HG03175 (cell line): ENCODE measurements around the gene CDH6.

Source experiments
- ATAC-seq: cut with Tn5 transposase; IDR thresholded peaks from one replicate; pipeline ENCODE4 v1.9.1; 2021; ENCODE audit warnings: mild to moderate bottlenecking, moderate library complexity; ENCODE audit not compliant: unreplicated experiment

Gene CDH6

GRCh38 chr5:31196309-31196708, 2.8 kb downstream of the CDH6 start:
- no peak for ATAC-seq

- no peak for ATAC-seq
These were observed 3.7 kb downstream of the CDH6 start for GRCh38 chr5:31197183-31197582.

GRCh38 chr5:31204958-31205357, 11.5 kb downstream of the CDH6 start:
- ATAC-seq, result no peak

- ATAC-seq, result no peak
These were observed 14.6 kb downstream of the CDH6 start for GRCh38 chr5:31208043-31208442.

DNA sequence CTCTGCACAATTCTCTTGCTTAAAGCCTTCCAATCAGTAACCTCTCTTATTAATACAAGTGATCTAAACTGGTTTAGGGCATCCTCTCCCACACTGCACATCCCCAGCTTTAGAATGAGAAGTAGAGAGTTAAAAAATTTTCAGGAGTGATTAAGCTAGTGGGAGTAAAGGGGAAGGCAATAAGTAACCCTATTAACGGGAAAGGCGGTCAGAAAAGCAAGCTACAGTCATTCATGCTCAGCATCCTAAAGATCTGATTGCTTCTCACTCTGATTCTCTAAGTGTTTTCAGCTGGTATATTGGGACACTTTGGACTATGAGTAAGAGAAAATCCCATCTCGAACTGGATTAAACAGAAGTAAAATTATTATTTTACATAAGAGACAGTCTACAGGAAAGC, 15.8 kb downstream of the CDH6 start:
- no peak for ATAC-seq

DNA sequence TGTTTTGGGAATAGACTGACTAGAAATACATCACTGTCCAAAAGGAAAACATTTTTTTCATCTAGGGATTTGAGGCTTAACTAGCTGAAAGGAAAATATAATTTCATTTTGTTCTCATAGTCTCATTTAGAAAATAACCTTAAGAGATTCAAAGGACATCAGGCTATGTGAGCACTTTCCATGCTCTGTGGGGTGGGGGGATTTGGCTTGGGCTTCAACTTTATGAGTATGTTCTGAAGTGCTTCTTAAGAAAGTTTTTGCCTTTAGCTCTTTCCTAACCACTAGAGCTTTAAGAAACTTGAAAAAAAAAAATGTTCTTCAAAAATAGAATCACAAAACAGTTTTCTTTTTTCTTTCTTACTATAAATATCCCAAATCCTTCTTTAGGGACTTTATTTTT, 17.6 kb downstream of the CDH6 start:
- ATAC-seq, result no peak

DNA sequence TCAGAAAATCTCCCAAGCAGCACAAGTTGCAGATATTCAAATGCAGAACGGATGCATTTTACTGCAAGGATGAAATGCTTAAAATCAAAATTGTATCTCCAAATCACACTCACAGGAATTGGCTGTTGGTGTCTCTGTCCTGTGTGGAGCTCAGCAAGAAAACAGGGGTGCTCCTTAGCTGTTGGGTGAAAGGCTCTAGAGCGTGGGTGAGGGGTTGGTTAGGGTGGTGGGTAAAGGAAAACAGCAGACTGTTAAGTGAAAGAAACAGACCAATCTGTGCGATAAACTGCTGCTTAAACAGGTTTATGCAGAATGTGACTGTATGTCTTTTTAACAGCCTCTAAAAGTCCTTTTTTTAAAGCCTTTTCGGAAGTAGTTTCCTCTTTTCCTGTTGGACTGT, 19.8 kb downstream of the CDH6 start:
- ATAC-seq, result no peak

- ATAC-seq, result no peak
These were observed 20.2 kb downstream of the CDH6 start for GRCh38 chr5:31213705-31214121.

GRCh38 chr5:31214229-31214628, 20.7 kb downstream of the CDH6 start:
- no peak for ATAC-seq

GRCh38 chr5:31215236-31215635, 21.8 kb downstream of the CDH6 start:
- no peak for ATAC-seq

DNA sequence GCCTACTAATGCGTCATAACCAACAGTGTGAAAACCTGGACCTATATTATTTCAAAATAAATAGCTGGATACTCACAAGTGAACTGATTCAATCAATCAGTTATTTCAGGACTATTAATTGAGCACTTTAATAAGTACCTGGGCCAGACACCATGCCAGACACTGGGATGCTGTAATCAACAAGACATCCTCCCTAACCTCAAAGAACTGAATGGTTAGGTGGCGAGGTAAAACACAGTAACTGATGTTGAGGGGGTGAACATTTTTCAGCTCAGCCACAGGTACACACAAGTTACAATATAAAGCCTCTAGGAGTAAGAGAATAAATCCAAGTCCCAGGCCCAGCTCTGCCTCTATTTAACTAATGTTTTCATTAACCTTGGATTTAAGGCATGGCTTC, 24.0 kb downstream of the CDH6 start:
- no peak for ATAC-seq

DNA sequence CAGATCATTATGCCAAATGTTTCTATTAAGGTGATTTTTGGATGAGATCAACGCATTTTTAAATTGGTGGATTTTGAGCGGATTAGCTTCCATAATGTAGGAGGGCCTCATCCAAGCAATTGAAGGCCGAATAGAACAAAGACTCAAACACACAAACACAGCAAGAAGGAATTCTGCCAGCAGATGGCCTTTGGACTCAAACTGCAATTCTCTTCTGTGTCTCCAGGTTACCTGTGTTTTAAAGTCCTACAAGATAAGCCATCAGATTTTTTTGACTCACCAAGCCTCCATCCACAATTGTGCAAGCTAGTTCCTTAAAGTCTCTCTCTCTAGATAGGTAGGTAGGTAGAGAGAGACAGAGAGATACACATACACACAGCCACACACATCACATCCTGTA, 25.5 kb downstream of the CDH6 start:
- ATAC-seq, result no peak

GRCh38 chr5:31221001-31221400, 27.5 kb downstream of the CDH6 start:
- no peak for ATAC-seq

GRCh38 chr5:31225118-31225517, 31.6 kb downstream of the CDH6 start:
- no peak for ATAC-seq

GRCh38 chr5:31225613-31226012, 32.1 kb downstream of the CDH6 start:
- no peak for ATAC-seq

GRCh38 chr5:31226651-31227050, 33.2 kb downstream of the CDH6 start:
- ATAC-seq, result no peak

DNA sequence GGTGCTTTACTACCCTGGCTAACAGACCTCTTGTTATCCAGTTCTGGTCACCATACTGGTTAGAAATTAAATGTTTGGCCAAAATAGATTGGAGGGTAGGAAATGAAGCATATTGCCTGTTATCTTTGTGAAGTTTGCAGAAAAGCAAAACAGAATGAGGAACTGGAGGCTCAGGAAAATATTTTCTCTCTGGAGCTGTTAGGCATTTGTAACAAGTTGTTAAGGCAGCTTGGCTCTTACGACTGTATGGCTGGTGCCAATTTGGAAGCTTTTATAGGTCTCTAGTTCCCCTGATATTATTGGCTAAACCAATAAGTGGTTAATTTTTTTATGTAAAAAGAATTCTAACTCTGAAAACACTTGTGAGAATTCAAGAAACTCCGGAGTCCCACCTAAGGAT, 35.8 kb downstream of the CDH6 start:
- ATAC-seq, result no peak

DNA sequence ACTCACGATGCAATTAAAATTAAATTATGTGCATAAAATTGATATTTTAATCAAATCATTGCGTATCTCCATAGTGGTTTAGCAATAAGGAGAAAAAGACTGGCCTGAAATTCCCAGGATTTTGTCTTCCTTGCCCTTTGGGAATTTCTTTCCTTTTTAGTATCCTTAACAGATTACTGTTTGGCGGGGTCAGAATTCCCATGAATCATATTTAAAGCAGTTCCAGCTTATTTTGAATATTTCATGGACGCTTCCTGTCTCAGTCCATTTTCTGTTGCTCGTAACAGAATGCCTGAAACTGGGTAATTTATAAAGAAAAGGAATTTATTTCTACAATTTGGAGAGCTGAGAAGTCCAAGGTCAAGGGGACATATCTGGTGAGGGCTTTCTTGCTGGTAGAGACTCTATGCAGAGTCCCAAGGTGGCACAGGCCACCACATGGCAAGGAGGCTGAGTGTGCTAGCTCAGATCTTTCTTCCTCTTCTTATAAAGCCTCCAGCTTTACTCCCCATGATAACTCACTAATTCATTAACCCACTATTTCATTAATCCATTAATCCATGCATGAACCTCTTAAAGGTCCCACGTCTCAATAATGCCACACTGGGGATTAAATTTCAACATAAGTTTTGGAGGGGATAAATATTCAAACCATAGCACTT, 37.8 kb downstream of the CDH6 start:
- no peak for ATAC-seq

- ATAC-seq, result peak; percentile 64
These were observed 38.9 kb downstream of the CDH6 start for GRCh38 chr5:31232273-31232888.

DNA sequence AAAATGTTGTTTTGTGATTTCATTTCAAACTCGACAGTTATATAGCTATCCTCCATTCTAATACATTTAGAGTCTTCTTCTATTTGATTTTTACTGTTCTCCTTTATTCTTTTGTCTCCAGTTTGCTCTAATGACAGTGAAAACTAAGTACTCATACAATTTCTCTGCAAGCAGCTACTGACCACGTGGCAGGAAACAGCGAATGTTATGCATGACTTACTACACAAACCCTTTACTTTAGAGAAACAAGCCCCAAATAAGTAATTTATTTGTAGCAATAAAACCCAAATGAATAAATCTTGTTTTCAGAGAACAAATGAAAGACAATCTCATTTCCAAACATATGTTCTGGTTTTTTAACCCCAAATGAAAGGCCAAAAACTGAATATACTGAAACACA, 41.9 kb downstream of the CDH6 start:
- no peak for ATAC-seq

DNA sequence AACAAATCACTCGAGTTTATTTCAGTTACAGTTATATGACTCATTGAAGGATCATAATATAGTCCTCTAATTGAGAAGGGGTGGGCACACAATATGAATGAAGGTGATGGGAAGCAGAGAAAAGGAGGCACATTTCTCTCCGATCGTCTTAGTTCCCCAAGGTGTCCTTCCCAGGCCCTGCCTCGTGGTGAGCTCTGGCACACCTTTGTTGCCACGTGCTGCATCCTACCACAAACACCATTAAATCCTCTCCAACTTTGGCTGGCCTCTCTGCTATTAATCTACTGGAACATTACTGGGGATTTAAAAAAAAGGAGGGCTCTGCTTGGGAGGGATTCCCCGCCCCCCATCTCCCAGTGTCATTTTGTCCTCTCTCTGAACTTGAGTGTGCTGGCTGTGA, 42.9 kb downstream of the CDH6 start:
- no peak for ATAC-seq

DNA sequence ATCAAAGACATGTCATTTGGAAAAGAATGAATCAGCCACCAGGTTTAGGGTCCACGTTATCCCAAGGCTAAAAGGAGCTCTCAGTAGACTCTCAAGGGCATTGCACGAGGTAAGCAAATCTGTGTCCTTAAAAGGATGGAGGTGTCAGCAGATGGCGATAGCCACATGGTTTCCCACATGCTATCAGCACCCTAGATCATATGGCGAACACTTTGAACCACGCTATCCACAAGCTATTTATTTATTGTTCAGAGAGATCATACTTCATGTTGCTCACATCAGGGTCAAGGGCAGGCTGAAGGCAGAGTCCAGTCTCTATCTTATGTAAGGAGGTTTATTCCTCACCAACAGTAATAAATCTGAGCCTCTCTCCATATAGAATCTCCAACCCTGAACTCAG, 43.7 kb downstream of the CDH6 start:
- ATAC-seq, result no peak

DNA sequence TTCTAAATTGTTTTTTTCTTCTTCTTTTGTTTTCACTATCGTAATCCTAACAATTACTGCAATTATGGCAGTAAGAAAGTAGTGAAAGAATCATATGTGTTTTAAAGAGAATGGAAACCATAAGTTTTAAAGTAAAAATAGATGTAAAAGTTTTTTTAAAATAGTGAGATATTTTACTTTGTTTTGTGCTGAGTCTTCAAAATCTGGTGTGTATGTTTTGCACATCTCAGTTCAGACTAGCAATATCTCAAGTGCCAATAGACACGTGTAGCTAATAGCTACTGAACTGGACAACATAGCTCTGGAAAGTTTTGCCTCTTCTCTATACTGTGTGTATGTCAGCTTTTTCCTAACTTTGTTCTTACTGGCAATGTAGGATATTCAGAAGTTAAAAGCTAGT, 45.0 kb downstream of the CDH6 start:
- ATAC-seq, result no peak
